Fibroblast of gingiva (primary cell): ENCODE data around the gene ITGAL.
A peak's percentile ranks its signal among the peaks of the same experiment; 100 is the strongest.
"Not testable (repeated sequence)": the region's sequence is repeated elsewhere in the genome, so short reads cannot be mapped to it uniquely, and the experiment has no call there.

Source experiments
- DNase-seq: peaks from one replicate; pipeline ENCODE4 v3.0.0-alpha.2; 2011; ENCODE audit warnings: low read depth

Gene ITGAL

GRCh38 chr16:30491744-30492308, 19.3 kb downstream of the ITGAL start:
- DNase-seq, result peak; percentile 66

GRCh38 chr16:30493941-30494488, 21.5 kb downstream of the ITGAL start:
- DNase-seq, result no peak

DNA sequence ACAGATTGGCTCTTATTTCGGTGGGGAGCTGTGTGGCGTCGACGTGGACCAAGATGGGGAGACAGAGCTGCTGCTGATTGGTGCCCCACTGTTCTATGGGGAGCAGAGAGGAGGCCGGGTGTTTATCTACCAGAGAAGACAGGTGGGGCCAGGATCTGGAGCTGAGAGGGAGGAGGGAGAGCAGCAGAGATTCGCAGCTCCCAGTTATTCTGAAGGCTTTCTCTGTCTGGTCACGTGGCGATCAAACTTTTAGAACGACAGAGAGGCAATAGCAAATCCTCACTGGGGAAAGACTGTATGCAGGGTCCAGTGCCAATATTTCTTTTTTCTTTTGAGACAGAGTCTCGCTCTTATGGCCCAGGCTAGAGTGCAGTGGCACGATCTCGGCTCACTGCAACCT, 22.2 kb downstream of the ITGAL start:
- no peak for DNase-seq

DNA sequence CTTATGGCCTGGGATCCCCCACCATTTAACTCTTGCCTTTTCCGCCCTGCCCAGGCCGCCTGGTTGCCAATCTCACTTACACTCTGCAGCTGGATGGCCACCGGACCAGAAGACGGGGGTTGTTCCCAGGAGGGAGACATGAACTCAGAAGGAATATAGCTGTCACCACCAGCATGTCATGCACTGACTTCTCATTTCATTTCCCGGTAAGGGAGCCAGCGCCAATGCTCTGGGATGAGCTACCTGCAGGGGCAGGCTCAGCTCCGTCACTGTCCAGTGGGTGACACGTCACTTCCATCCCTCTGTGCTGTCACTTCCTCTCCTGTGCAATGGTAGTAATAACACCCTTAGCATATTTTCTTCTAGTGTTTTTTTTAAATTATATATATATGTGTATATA, 26.7 kb downstream of the ITGAL start:
- DNase-seq, result no peak

- DNase-seq, result no peak
Measured at GRCh38 chr16:30503403-30504296, 31.1 kb downstream of the ITGAL start.

DNA sequence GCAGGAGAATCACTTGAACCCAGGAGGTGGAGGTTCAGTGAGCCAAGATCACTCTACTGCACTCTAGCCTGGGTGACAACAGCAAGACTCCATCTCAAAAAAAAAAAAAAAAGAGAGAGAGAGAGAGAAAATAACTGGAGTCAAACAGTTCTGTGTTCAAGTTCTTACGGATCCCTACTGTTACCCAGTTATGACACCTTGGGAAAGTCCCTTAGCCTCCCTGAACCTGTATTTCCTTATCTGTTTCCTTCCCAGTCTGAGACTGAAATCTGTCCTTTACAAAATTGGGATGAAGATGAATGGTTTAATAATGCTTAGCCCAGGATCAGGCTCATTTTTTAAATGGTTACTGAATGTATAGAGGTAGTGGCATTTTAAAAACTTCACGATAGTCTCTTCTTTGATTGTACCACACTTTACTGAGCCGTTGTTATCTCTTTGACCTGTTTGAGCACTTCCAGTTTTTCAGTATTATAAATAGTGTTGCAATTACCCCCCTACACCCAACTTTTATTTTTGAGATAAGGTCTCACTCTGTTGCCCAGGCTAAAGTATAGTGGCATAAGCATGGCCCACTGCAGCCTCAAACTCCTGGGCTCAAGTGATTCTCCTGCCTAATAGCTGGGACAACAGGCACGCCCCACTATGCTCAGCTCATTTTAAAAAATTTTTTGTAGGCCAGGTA, 36.7 kb downstream of the ITGAL start:
- DNase-seq, result no peak

DNA sequence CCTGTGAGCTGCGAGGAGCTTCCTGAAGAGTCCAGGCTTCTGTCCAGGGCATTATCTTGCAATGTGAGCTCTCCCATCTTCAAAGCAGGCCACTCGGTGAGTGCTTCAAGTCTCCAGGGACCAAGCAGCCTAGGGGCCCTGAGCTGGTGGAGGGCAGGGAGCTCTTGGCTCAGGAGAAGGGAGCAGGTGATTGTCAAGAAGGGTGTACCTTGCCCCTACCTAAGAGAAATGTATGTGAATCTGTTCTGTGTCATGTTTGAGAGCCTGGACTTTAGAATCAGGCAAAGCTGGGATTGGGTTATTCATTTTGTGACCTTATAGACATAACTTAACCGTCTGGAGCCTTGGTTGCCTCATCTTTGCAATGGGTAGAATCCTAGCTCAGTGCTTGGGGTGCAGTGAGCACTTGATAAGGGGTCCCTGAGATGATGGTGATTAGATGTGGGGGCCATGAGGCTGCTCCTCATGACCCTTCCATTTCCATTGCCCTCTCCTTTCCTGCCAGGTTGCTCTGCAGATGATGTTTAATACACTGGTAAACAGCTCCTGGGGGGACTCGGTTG, 37.9 kb downstream of the ITGAL start:
- DNase-seq, result no peak

DNA sequence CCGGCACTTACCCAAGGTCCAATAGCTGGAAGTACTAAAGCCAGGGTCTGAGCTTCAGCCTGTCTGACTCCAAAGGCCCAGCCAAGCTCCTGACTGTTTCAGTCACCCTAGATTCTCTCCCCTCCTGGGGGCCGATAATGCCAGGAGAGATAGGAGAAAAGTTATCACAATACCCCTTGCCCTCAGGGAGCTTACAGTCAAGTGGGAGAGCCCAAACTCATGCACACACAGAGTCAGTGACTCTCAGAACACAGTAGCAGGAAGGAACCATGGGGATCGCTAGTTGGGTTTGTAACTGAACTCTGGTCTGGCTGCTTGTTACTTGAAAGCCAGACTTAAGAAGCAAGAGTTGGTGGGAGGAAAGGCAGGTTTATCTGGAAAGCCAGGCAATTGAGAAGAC, 39.0 kb downstream of the ITGAL start:
- no peak for DNase-seq

- DNase-seq, result no peak
Measured at GRCh38 chr16:30515275-30515674, 42.7 kb downstream of the ITGAL start.

DNA sequence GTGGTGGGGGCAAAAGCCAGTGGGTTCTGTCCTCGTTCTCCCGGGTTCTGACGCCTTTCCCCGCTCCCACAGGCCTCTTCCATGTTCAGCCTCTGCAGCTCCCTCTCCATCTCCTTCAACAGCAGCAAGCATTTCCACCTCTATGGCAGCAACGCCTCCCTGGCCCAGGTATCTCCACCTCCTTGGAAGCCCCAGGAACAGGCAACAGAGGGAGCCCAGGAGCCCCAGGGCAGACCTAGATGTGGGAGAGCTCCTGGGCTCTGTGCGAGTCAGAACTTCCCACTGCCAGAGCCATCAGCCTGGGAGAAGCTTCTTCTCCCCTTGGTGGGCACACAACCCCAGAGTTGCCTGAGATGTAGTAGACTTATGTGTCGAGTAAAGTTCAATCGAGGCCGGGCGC, 46.0 kb downstream of the ITGAL start:
- DNase-seq, result no peak

GRCh38 chr16:30519120-30520049, 46.8 kb downstream of the ITGAL start:
- no peak for DNase-seq

GRCh38 chr16:30521476-30521872, 48.9 kb downstream of the ITGAL start:
- no peak for DNase-seq

DNA sequence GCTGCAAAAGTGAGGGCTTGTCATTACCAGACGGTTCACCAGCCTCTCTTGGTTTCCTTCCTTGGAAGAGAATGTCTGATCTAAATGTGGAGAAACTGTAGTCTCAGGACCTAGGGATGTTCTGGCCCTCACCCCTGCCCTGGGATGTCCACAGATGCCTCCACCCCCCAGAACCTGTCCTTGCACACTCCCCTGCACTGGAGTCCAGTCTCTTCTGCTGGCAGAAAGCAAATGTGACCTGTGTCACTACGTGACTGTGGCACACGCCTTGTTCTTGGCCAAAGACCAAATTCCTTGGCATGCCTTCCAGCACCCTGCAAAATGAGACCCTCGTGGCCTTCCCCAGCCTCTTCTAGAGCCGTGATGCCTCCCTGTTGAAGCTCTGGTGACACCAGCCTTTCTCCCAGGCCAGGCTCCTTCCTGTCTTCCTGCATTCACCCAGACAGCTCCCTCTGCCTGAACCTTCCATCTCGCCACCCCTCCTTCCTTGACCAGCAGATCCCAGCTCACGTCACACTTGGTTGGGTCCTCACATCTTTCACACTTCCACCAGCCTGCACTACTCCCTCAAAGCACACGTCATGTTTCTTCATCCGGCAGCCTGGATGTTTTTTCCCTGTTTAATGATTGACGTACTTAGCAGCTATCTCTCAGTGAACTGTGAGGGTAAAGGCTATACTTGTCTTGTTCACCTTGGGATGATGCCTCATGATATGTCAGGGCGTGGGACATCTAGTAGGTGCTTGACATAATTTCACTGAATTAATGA, 49.5 kb downstream of the ITGAL start:
- DNase-seq, result no peak

DNA sequence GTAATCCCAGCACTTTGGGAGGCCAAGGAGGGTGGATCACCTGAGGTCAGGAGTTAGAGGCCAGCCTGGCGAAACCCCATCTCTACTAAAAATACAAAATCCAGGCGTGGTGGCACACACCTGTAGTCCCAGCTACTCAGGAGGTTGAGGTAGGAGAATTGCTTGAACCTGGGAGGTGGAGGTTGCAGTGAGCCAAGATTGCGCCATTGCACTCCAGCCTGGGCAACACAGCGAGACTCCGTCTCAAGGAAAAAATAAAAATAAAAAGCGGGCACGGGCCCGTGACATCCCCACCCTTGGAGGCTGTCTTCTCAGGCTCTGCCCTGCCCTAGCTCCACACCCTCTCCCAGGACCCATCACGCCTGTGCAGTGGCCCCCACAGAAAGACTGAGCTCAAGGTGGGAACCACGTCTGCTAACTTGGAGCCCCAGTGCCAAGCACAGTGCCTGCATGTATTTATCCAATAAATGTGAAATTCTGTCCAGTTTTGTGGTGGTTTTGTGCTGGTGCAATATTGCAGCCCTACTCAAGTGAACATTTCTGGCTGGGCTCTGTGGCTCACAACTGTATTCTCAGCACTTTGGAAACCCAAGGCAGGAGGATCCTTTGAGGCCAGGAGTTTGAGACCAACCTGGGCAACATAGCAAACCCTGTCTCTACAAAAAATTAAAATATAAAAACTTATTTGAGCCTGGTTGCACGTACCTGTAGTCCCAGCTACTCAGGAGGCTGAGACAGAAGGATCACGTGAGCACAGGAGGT, 50.3 kb downstream of the ITGAL start:
- not testable (repeated sequence) for DNase-seq

- no peak for DNase-seq
Measured at GRCh38 chr16:30523768-30524574, 51.4 kb downstream of the ITGAL start.

DNA sequence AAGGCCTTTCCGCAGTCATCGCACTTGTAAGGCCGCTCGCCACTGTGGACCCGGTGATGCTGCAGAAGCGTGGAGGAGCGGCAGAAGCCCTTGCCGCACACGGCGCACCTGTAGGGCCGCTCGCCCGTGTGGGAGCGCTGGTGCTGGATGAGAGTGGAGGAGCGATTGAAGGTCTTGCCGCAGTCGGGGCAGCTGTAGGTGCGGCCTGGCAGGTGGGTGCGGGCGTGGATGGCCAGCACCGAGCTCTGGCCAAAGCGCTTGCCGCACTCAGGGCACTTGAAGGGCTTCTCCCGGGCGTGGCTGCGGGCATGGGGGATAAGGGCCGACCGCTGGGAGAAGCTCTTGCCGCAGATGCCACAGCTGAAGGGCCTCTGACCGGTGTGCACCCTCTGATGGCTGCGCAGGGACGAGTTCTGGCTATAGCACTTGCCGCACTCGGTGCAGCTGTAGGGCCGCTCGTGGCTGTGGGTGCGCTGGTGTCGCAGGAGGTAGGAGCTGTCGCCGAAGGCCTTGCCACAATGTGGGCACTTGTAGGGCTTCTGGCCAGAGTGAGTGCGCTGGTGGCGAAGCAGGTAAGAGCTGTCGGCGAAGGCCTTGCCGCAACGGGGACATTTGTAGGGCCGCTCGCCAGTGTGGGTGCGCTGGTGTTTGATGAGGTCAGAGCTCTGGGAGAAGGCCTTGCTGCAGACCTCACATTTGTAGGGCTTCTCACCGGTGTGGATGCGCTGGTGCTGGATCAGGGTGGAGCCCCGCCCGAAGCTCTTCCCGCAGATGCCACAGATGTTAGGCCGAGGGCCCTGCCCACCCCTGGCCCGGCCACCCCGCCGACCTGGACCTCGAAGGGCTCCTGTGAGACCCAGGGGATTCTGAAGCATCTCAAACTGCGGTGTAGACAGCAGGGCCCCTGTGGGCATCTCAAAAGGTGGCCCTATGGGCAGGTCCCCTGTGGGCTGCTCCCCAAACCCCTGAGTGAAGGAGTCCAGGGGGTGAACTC, 52.3 kb downstream of the ITGAL start:
- no peak for DNase-seq

DNA sequence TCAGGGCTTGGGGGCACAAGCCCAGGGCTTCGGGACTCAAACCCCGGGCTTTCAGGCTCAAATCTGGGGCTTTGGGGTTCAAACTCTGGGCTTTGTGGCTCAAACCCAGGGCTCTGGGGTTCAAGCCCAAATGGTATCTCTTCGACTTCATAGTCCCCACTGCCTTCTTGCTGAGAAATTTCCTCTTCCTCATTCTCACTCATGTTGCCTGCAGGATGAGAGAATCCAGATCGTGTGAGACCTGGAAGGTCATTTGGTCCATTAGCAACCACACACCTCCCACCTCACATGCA, 53.2 kb downstream of the ITGAL start:
- no peak for DNase-seq
